Erythroblast (primary cell): ENCODE measurements around the gene DGKI.

Experiments used
- GATA1 ChIP-seq: IDR thresholded peaks from 2 replicates; pipeline ENCODE4 v1.6.1; 2011; ENCODE audit warnings: low read depth, mild to moderate bottlenecking, control low read depth, low read length, moderate library complexity
- POLR2A ChIP-seq: IDR thresholded peaks from 2 replicates; pipeline ENCODE4 v1.6.1; 2011; ENCODE audit warnings: mild to moderate bottlenecking, low read length

GRCh38 chr7:137816696-137817320 lies 30.0 kb downstream of the DGKI start:
- TF ChIP-seq POLR2A, result no peak
- no peak for TF ChIP-seq GATA1
